Suprapubic skin (tissue), 4 donors: ENCODE data around the gene KRTAP3-3.

ENCODE experiments used
- POLR2A ChIP-seq, 2 donors: fragments of 450-650 bp; IDR thresholded peaks; one replicate each; pipeline ENCODE4 v1.6.1; 2017; ENCODE audit warnings: antibody characterized with exemption in 2 of 2, mild to moderate bottlenecking in 2 of 2, moderate library complexity in 2 of 2
- POLR2AphosphoS5 ChIP-seq, 3 donors: sonication (generic); formaldehyde crosslinking; IDR thresholded peaks; one replicate each; pipeline ENCODE4 v1.6.1; 2017; ENCODE audit warnings: antibody characterized with exemption in 3 of 3
- TF ChIP-seq, protein P1 (sequence below), 2 donors: fragments of 200-600 bp in 1 of 2; fragments of 450-650 bp in 1 of 2; sonication (generic) in 1 of 2; IDR thresholded peaks; one replicate each; pipeline ENCODE4 v1.5.1; 2016 to 2019; ENCODE audit warnings: antibody characterized with exemption in 2 of 2, mild to moderate bottlenecking in 1 of 2, moderate library complexity in 1 of 2

- TF ChIP-seq POLR2A (IDR thresholded peaks at IDR 0.05) (no peak), POLR2AphosphoS5 (IDR thresholded peaks at IDR 0.05) (no peak)
- TF ChIP-seq, protein P1, sequence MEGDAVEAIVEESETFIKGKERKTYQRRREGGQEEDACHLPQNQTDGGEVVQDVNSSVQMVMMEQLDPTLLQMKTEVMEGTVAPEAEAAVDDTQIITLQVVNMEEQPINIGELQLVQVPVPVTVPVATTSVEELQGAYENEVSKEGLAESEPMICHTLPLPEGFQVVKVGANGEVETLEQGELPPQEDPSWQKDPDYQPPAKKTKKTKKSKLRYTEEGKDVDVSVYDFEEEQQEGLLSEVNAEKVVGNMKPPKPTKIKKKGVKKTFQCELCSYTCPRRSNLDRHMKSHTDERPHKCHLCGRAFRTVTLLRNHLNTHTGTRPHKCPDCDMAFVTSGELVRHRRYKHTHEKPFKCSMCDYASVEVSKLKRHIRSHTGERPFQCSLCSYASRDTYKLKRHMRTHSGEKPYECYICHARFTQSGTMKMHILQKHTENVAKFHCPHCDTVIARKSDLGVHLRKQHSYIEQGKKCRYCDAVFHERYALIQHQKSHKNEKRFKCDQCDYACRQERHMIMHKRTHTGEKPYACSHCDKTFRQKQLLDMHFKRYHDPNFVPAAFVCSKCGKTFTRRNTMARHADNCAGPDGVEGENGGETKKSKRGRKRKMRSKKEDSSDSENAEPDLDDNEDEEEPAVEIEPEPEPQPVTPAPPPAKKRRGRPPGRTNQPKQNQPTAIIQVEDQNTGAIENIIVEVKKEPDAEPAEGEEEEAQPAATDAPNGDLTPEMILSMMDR (IDR thresholded peaks at IDR 0.05), result no peak
Measured at GRCh38 chr17:41001795-41002194, 7.8 kb upstream of the KRTAP3-3 start.
